Endothelial cell of umbilical vein (primary cell): ENCODE measurements around the gene MAP3K7CL. TPM values are rescaled to one million over a fixed set of nuclear protein-coding genes. Genes with fewer than 3 reads are reported as not detected.

ENCODE experiments used
- Bru-seq: library from RNA; stranded (reverse); fragments of 400-500 nt; gene quantifications from one replicate; lab custom pipeline; 2021; lab: Mats Ljungman, UMichigan
- BruChase-seq, 2 experiments: library from RNA; stranded (reverse); fragments of 400-500 nt; gene quantifications; one replicate each; lab custom pipeline; 2021; lab: Mats Ljungman, UMichigan
- BruUV-seq: library from RNA; stranded (reverse); fragments of 400-500 nt; replicated peaks from 2 replicates; lab custom pipeline; 2021; lab: Mats Ljungman, UMichigan
- CTCF ChIA-PET: fragments of 300-600, 350-600 bp; sonication (Branson Sonifier 250); formaldehyde crosslinking; loops from one replicate; lab custom pipeline; 2021; ENCODE audit warnings: antibody characterized with exemption, inconsistent platforms; lab: Charles Lee
- POLR2A ChIA-PET: fragments of 300-600, 350-600 bp; sonication (Branson Sonifier 250); formaldehyde crosslinking; loops from one replicate; lab custom pipeline; 2021; ENCODE audit warnings: antibody characterized with exemption, inconsistent platforms; lab: Charles Lee
- DNase-seq: peaks from one replicate; pipeline ENCODE4 v3.0.0-alpha.2; 2011; ENCODE audit warnings: low read depth, low spot score
- FAIRE-seq: peaks from 2 replicates; lab custom pipeline; 2011; peaks lifted over from hg19 to GRCh38; lab: Jason Lieb, UNC
- H2AFZ ChIP-seq: 2 replicates; pipeline ENCODE4 v1.6.0; 2012; ENCODE audit warnings: low read depth, low read length, control low read depth, inconsistent platforms
- H3K27ac ChIP-seq: 2 replicates; pipeline ENCODE4 v1.5.1; 2011; ENCODE audit warnings: low read depth, mild to moderate bottlenecking, control low read depth, low read length, moderate library complexity; ENCODE audit not compliant: insufficient read depth
- H3K27me3 ChIP-seq, 2 experiments: 2 replicates each; pipeline versions ENCODE4 v1.6.0 to v1.6.1; 2011; ENCODE audit warnings: low read length in 2 of 2, mixed read lengths in 1 of 2; ENCODE audit not compliant: control insufficient read depth in 2 of 2, insufficient read depth in 2 of 2
- H3K36me3 ChIP-seq, 2 experiments: 2 replicates in 1 of 2; 3 replicates in 1 of 2; pipeline ENCODE4 v1.5.1; 2011; ENCODE audit warnings: low read length in 2 of 2, mild to moderate bottlenecking in 1 of 2, moderate library complexity in 1 of 2; ENCODE audit not compliant: control insufficient read depth in 2 of 2, insufficient read depth in 2 of 2; ENCODE audit errors: extremely low read depth in 1 of 2
- H3K4me1 ChIP-seq: 3 replicates; pipeline ENCODE4 v1.5.1; 2011; ENCODE audit warnings: mild to moderate bottlenecking, low read length; ENCODE audit not compliant: control insufficient read depth, insufficient read depth; ENCODE audit errors: extremely low read depth
- H3K4me2 ChIP-seq: 2 replicates; pipeline ENCODE4 v1.6.1; 2011; ENCODE audit warnings: low read length, control low read depth, mixed read lengths; ENCODE audit not compliant: insufficient read depth
- H3K4me3 ChIP-seq, 3 experiments: fragments of 200-600 bp in 1 of 3; sonication (generic), shearing (Covaris generic) in 1 of 3; replicated peaks in 1 of 3; 2 replicates each; pipeline ENCODE4 v1.5.1; 2011 to 2016; ENCODE audit warnings: control low read depth in 3 of 3, low read length in 3 of 3, mild to moderate bottlenecking in 2 of 3, inconsistent platforms in 1 of 3, low read depth in 1 of 3, moderate library complexity in 1 of 3; ENCODE audit not compliant: insufficient read depth in 1 of 3
- H3K79me2 ChIP-seq: 2 replicates; pipeline ENCODE4 v1.6.0; 2012; ENCODE audit warnings: low read length, inconsistent platforms; ENCODE audit not compliant: control insufficient read depth, insufficient read depth
- H3K9ac ChIP-seq: replicated peaks from 2 replicates; pipeline ENCODE3; 2011; ENCODE audit warnings: low read length, control low read depth; ENCODE audit not compliant: insufficient read depth; ENCODE audit errors: extremely low read depth
- H3K9me1 ChIP-seq: replicated peaks from 3 replicates; pipeline ENCODE4 v1.6.0; 2011; ENCODE audit warnings: mild to moderate bottlenecking, low read length; ENCODE audit not compliant: control insufficient read depth, insufficient read depth; ENCODE audit errors: extremely low read depth
- H3K9me3 ChIP-seq: replicated peaks from 2 replicates; pipeline ENCODE4 v1.5.1; 2012; ENCODE audit warnings: low read length, inconsistent platforms; ENCODE audit not compliant: control insufficient read depth, insufficient read depth
- H4K20me1 ChIP-seq: replicated peaks from 2 replicates; pipeline ENCODE3; 2011; ENCODE audit warnings: mild to moderate bottlenecking, low read length; ENCODE audit not compliant: control insufficient read depth, insufficient read depth; ENCODE audit errors: extremely low read depth
- EZH2 ChIP-seq: IDR thresholded peaks from 2 replicates; pipeline ENCODE4 v1.6.1; 2012; ENCODE audit warnings: borderline replicate concordance, low read depth, mild to moderate bottlenecking, moderate library complexity, low read length, inconsistent platforms; ENCODE audit not compliant: severe bottlenecking
- FOS ChIP-seq: IDR thresholded peaks from 2 replicates; pipeline ENCODE4 v1.6.1; 2011; ENCODE audit warnings: mild to moderate bottlenecking, low read length, moderate library complexity, borderline replicate concordance; ENCODE audit not compliant: insufficient read depth
- GATA2 ChIP-seq: IDR thresholded peaks from 2 replicates; pipeline ENCODE4 v1.7.0; 2011; ENCODE audit warnings: low read depth, mild to moderate bottlenecking, moderate library complexity, mixed read lengths, low read length; ENCODE audit not compliant: insufficient read length, insufficient read depth
- JUN ChIP-seq: IDR thresholded peaks from 2 replicates; pipeline ENCODE4 v1.6.1; 2011; ENCODE audit warnings: borderline replicate concordance, low read depth; ENCODE audit not compliant: insufficient read length, insufficient read depth
- MYC ChIP-seq: IDR thresholded peaks from one replicate; pipeline ENCODE4 v1.6.1; 2011; ENCODE audit warnings: mild to moderate bottlenecking, low read depth, low read length
- POLR2A ChIP-seq: IDR thresholded peaks from 2 replicates; pipeline ENCODE4 v1.6.1; 2012; ENCODE audit warnings: low read depth, mild to moderate bottlenecking, control low read depth, low read length
- POLR2AphosphoS5 ChIP-seq: IDR thresholded peaks from 2 replicates; pipeline ENCODE4 v1.6.1; 2012; ENCODE audit warnings: low read depth, mild to moderate bottlenecking, control low read depth, low read length, moderate library complexity; ENCODE audit not compliant: insufficient read depth
- dilution Hi-C: fragments of 300-500 bp; cut with MboI; formaldehyde crosslinking; loops from one replicate; pipeline ENCODE4 v1.15.0; 2019; ENCODE audit warnings: low sequenced_read_pairs; ENCODE audit not compliant: extremely low pct_ligation_motif_present
- intact Hi-C: fragments of 100-400 bp; cut with micrococcal nuclease; formaldehyde crosslinking; loops from one replicate; pipeline ENCODE4 v1.10.0; 2022
- long read RNA-seq: library from polyadenylated mRNA; stranded (forward); transcript quantifications from one replicate; pipeline ENCODE4 v2.0.0, GENCODE V29; 2021
- polyA minus RNA-seq, 3 experiments: library from RNA; depleted of rRNA, polyadenylated mRNA; stranded (reverse); fragments of >200 nt; gene quantifications; 1 replicate in 1 of 3; 2 replicates in 2 of 3; pipeline ENCODE4 v1.2.3, GENCODE V29; 2011
- polyA plus RNA-seq, 4 experiments: library from polyadenylated mRNA; depleted of rRNA in 3 of 4; stranded (reverse) in 3 of 4; unstranded in 1 of 4; fragments of >200 nt; gene quantifications; 2 replicates each; pipeline versions ENCODE4 v1.2.1 to v1.2.3, GENCODE V29; 2011 to 2012; ENCODE audit warnings: missing spikeins in 1 of 4
- total RNA-seq: library from RNA; stranded (reverse); gene quantifications from 2 replicates; pipeline ENCODE4 v1.2.3, GENCODE V29; 2021
- TF ChIP-seq, protein P1 (sequence below), 2 donors: IDR thresholded peaks; 1 replicate in 1 of 2; 2 replicates in 1 of 2; pipeline ENCODE4 v1.5.1; 2011; ENCODE audit warnings: low read length in 2 of 2, mild to moderate bottlenecking in 2 of 2, moderate library complexity in 2 of 2, control low read depth in 1 of 2, inconsistent platforms in 1 of 2, low read depth in 1 of 2; ENCODE audit not compliant: insufficient read depth in 1 of 2; ENCODE audit errors: extremely low read depth in 1 of 2
- TF ChIP-seq, protein P2 (sequence below): IDR thresholded peaks from 2 replicates; pipeline ENCODE4 v1.6.1; 2011; ENCODE audit not compliant: insufficient read depth, insufficient read length

Gene MAP3K7CL, protein sequence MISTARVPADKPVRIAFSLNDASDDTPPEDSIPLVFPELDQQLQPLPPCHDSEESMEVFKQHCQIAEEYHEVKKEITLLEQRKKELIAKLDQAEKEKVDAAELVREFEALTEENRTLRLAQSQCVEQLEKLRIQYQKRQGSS
- total RNA-seq, result 8.1 and 10.9 TPM in 2 replicates
- polyA plus RNA-seq, result 4.5 and 6.1 TPM in 2 replicates
- 7.1 and 7.2 TPM in 2 replicates for polyA plus RNA-seq (2011; cell fraction: cytosol; rRNA removed)
- polyA plus RNA-seq (2011; cell fraction: nucleus; rRNA removed), result 12.4 and 15.8 TPM in 2 replicates
- polyA plus RNA-seq (2012), result 4.9 and 8.3 TPM in 2 replicates
- polyA minus RNA-seq, result 9.3 and 14.8 TPM in 2 replicates
- 1.1 TPM for polyA minus RNA-seq (2011; cell fraction: cytosol; rRNA and poly(A)+ RNA removed)
- polyA minus RNA-seq (2011; cell fraction: nucleus; rRNA and poly(A)+ RNA removed), result 12.3 and 13.5 TPM in 2 replicates
- percentile 52 among the genes with signal in this experiment for Bru-seq, nascent RNA
- percentile 46 among the genes with signal in this experiment for BruChase-seq, experiment 1, labeled RNA remaining after a 6-hour chase
- BruChase-seq, experiment 2, labeled RNA remaining after a 2-hour chase, result percentile 49 among the genes with signal in this experiment
- long read RNA-seq, transcript MAP3K7CL-213 (4 exons, 835 nt), result major isoform, 21 of 27 reads
- long read RNA-seq, partial matches to known transcripts, result 0 of 27 reads
- long read RNA-seq, other reads (novel, unspliced or antisense), result 4 of 27 reads

DNA sequence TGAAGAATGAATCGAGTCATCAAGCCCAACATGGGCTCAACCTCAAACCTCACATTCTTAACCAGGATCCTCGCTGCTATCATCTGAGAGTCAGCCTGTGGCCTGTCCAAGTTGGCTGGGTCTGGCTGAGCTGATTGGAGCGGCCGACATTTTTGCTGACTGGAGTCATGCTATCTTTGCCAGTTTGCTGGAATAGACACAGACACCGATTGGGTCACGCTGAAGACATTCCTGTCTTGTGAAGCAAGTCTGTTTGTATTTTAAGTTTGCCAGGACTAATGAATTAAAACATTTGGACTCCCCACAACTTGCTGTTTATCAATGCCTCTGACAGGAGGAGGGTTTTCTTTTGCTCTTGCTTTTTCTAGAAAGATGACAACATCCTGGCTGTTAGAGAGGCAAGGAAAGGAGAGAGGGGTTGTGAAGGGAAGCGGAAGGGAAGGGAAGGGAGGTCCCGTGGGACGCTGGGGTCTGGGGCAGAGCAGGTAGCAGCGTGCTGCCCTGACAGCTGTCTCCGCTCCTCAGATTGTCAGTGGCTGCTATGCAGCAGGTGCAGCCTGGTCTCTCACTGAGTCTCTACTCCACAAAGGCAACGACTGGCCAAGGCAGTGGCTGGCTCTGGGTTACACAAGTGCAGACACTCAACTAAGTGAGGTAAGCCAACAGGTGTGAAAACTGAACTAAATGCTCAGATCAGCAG lies at the start of gene MAP3K7CL:
Gene MAP3K7CL (plus strand): TSS at position 375 of the 700 bp plus-strand sequence. CDS start 2,701 bp downstream, outside the sequence.
- Histone ChIP-seq H3K4me1 (no peaks in the 10 kb centered on the region), H3K9me1 (no peaks in the 10 kb centered on the region), H3K27me3 (no peaks in the 10 kb centered on the region), H3K27ac (no peak within 1 kb of the TSS), H3K4me2 (no peak within 1 kb of the TSS), H2AFZ (no peak within 1 kb of the TSS), H4K20me1 (no peaks in the 10 kb centered on the region), H3K9me3 (no peaks in the 10 kb centered on the region), H3K9ac (no peak within 1 kb of the TSS), H3K4me3 (no peak within 1 kb of the TSS), H3K36me3 (no peaks in the 10 kb centered on the region), H3K79me2 (no peaks in the 10 kb centered on the region)
- intact Hi-C loops, result no loop called here
- POLR2A ChIA-PET, result no interaction called here
- no peak for TF ChIP-seq GATA2
- TF ChIP-seq, protein P1, sequence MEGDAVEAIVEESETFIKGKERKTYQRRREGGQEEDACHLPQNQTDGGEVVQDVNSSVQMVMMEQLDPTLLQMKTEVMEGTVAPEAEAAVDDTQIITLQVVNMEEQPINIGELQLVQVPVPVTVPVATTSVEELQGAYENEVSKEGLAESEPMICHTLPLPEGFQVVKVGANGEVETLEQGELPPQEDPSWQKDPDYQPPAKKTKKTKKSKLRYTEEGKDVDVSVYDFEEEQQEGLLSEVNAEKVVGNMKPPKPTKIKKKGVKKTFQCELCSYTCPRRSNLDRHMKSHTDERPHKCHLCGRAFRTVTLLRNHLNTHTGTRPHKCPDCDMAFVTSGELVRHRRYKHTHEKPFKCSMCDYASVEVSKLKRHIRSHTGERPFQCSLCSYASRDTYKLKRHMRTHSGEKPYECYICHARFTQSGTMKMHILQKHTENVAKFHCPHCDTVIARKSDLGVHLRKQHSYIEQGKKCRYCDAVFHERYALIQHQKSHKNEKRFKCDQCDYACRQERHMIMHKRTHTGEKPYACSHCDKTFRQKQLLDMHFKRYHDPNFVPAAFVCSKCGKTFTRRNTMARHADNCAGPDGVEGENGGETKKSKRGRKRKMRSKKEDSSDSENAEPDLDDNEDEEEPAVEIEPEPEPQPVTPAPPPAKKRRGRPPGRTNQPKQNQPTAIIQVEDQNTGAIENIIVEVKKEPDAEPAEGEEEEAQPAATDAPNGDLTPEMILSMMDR (IDR thresholded peaks at IDR 0.05; ENCODE audit: extremely low read depth in 1 of 2, insufficient read depth in 1 of 2, low read depth in 1 of 2, low read length in 2 of 2), result no peak
- TF ChIP-seq, protein P2, sequence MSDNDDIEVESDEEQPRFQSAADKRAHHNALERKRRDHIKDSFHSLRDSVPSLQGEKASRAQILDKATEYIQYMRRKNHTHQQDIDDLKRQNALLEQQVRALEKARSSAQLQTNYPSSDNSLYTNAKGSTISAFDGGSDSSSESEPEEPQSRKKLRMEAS, result no peak
- TF ChIP-seq MYC, result no peak
- no peak for TF ChIP-seq POLR2AphosphoS5
- TF ChIP-seq JUN, result no peak
- no peak for TF ChIP-seq POLR2A
- TF ChIP-seq FOS, result no peak
- no peak for TF ChIP-seq EZH2
- BruUV-seq, result no TSS peak
- CTCF ChIA-PET, result no interaction called here
- DNase-seq (no peak), FAIRE-seq (no peak)
- dilution Hi-C loops, result no loop called here
